Measurements from ENCODE around the gene FCMR. TPM values are rescaled to one million over a fixed set of nuclear protein-coding genes. Genes with fewer than 3 reads are reported as not detected.

FCMR gene
- total and polyA plus RNA-seq, 8 donors, result 1.4 to 6.7 (median 2.6) TPM

Other genes starting within 250 kb of the FCMR start
- gene MAPKAPK2, start 237.0 kb downstream of the FCMR start, total RNA-seq, result 100 to 1,000 TPM in 1 of 2 donors, 10 to 100 TPM in 1; 92.2 to 113 TPM
- gene MAPKAPK2, start 237.0 kb downstream of the FCMR start, polyA plus RNA-seq (ENCODE audit: insufficient read length in 6 of 6), result 10 to 100 TPM; 53.1 to 68.5 (median 59.3) TPM
- gene IL19, start 151.2 kb downstream of the FCMR start, total RNA-seq, result not detected
- not detected for gene IL19, start 151.2 kb downstream of the FCMR start, polyA plus RNA-seq (ENCODE audit: insufficient read length in 6 of 6)
- gene IL10, start 149.4 kb downstream of the FCMR start, total RNA-seq, result 1 to 10 TPM; 3.0 to 6.2 TPM
- gene IL10, start 149.4 kb downstream of the FCMR start, polyA plus RNA-seq (ENCODE audit: insufficient read length in 6 of 6), result 1 to 10 TPM in 1 of 6 donors, under 1 TPM in 5; 0.24 to 1.7 (median 0.48) TPM
- not detected for gene IL20, start 56.3 kb downstream of the FCMR start, total RNA-seq
- gene IL20, start 56.3 kb downstream of the FCMR start, polyA plus RNA-seq (ENCODE audit: insufficient read length in 6 of 6), result not detected
- gene IL24, start 24.5 kb downstream of the FCMR start, total RNA-seq, result under 1 TPM in 1 of 2 donors, not detected in 1; 0.34 TPM
- under 1 TPM; 0.11 to 0.43 (median 0.33) TPM for gene IL24, start 24.5 kb downstream of the FCMR start, polyA plus RNA-seq (ENCODE audit: insufficient read length in 6 of 6)
- gene PIGR, start 24.5 kb upstream of the FCMR start, total RNA-seq, result 100 to 1,000 TPM; 128 to 587 TPM
- under 1 TPM; 0.11 to 0.54 (median 0.20) TPM for gene PIGR, start 24.5 kb upstream of the FCMR start, polyA plus RNA-seq (ENCODE audit: insufficient read length in 6 of 6)
- not detected for gene FCAMR, start 48.5 kb upstream of the FCMR start, total RNA-seq
- under 1 TPM in 3 of 6 donors, not detected in 3; 0.07 to 0.18 (median 0.07) TPM for gene FCAMR, start 48.5 kb upstream of the FCMR start, polyA plus RNA-seq (ENCODE audit: insufficient read length in 6 of 6)
- 100 to 1,000 TPM; 101 to 212 TPM for gene C1orf116, start 110.8 kb upstream of the FCMR start, total RNA-seq
- gene C1orf116, start 110.8 kb upstream of the FCMR start, polyA plus RNA-seq (ENCODE audit: insufficient read length in 6 of 6), result 10 to 100 TPM; 27.1 to 58.5 (median 40.2) TPM
- 1 to 10 TPM; 7.3 to 9.9 TPM for gene YOD1, start 129.3 kb upstream of the FCMR start, total RNA-seq
- 10 to 100 TPM; 11.6 to 15.0 (median 13.6) TPM for gene YOD1, start 129.3 kb upstream of the FCMR start, polyA plus RNA-seq (ENCODE audit: insufficient read length in 6 of 6)
- gene PFKFB2, start 131.3 kb upstream of the FCMR start, total RNA-seq, result 10 to 100 TPM; 52.6 to 63.8 TPM
- 10 to 100 TPM; 13.4 to 20.1 (median 16.9) TPM for gene PFKFB2, start 131.3 kb upstream of the FCMR start, polyA plus RNA-seq (ENCODE audit: insufficient read length in 6 of 6)
- 1 to 10 TPM; 4.3 to 6.4 TPM for gene C4BPB, start 166.9 kb upstream of the FCMR start, total RNA-seq
- gene C4BPB, start 166.9 kb upstream of the FCMR start, polyA plus RNA-seq (ENCODE audit: insufficient read length in 6 of 6), result under 1 TPM; 0.73 to 0.96 (median 0.86) TPM
- gene C4BPA, start 182.3 kb upstream of the FCMR start, total RNA-seq, result 10 to 100 TPM; 22.2 to 32.1 TPM
- 1 to 10 TPM in 1 of 6 donors, under 1 TPM in 5; 0.31 to 7.4 (median 0.51) TPM for gene C4BPA, start 182.3 kb upstream of the FCMR start, polyA plus RNA-seq (ENCODE audit: insufficient read length in 6 of 6)

Data from left lung (tissue), 8 donors.